BLaER1 treated with 17β-estradiol and CSF1 and Interleukin-3, amounts not matched to agents 10 nM and 100 nM (cell line): ENCODE results near the gene SNAPC2.
A peak's percentile ranks its signal among the peaks of the same experiment; 100 is the strongest.

Experiments used
- H3K27ac ChIP-seq, 11 experiments: shearing (Covaris generic); formaldehyde crosslinking; 2 replicates each; pipeline ENCODE4 v1.8.1; 2022
- H3K27me3 ChIP-seq, 11 experiments: shearing (Covaris generic); formaldehyde crosslinking; 2 replicates each; pipeline ENCODE4 v1.8.1; 2022
- H3K36me3 ChIP-seq, 11 experiments: shearing (Covaris generic); formaldehyde crosslinking; 2 replicates each; pipeline ENCODE4 v1.8.1; 2022
- H3K4me1 ChIP-seq, 10 experiments: shearing (Covaris generic); formaldehyde crosslinking; 2 replicates each; pipeline ENCODE4 v1.8.1; 2022
- H3K4me2 ChIP-seq, 11 experiments: shearing (Covaris generic); formaldehyde crosslinking; 2 replicates each; pipeline ENCODE4 v1.8.1; 2022
- H3K4me3 ChIP-seq, 10 experiments: shearing (Covaris generic); formaldehyde crosslinking; 2 replicates each; pipeline ENCODE4 v1.8.1; 2022
- H3K9ac ChIP-seq, 11 experiments: shearing (Covaris generic); formaldehyde crosslinking; 2 replicates each; pipeline ENCODE4 v1.8.1; 2022
- H3K9me3 ChIP-seq, 11 experiments: shearing (Covaris generic); formaldehyde crosslinking; replicated peaks in 1 of 11; 2 replicates each; pipeline ENCODE4 v1.8.1; 2022
- H4K20me1 ChIP-seq, 11 experiments: shearing (Covaris generic); formaldehyde crosslinking; 2 replicates each; pipeline ENCODE4 v1.8.1; 2022
- Cebpa-rat ChIP-seq, 11 experiments: shearing (Covaris generic); IDR thresholded peaks; 2 replicates each; pipeline ENCODE4 v1.8.1; 2022

The SNAPC2 gene

DNA sequence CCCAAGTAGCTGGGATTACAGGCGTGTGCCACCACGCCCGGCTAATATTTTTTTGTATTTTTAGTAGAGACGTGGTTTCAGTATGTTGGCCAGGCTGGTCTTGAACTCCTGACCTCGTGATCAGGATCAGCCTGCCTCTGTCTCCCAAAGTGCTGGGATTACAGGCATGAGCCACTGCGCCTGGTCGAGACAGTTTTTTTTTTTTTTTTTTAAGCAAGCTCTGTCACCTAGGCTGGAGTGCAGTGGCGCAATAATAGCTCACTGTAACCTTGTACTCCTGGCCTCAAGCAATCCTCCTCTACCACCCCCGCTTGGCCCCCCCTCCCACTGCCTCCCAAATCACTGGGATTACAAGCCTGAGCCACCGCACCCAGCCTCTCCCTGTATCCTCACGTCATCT, 22.8 kb upstream of the SNAPC2 start:
- Histone ChIP-seq H3K9ac (no peak overlapping the region), H3K36me3 (no peaks in the 10 kb centered on the region), H3K9me3 (no peaks in the 10 kb centered on the region), H3K4me2 (no peak overlapping the region), H3K27me3 (no peaks in the 10 kb centered on the region), H3K27ac (no peak overlapping the region), H3K4me1 (peaks cover 6 to 28% (median 17%) of the 10 kb centered on the region in 10 experiments; a peak in 19 of 20 replicates), H3K4me3 (no peak overlapping the region), H4K20me1 (no peaks in the 10 kb centered on the region; a peak in 1 of 22 replicates)
- TF ChIP-seq Cebpa-rat (IDR thresholded peaks at IDR 0.05) = no peak

DNA sequence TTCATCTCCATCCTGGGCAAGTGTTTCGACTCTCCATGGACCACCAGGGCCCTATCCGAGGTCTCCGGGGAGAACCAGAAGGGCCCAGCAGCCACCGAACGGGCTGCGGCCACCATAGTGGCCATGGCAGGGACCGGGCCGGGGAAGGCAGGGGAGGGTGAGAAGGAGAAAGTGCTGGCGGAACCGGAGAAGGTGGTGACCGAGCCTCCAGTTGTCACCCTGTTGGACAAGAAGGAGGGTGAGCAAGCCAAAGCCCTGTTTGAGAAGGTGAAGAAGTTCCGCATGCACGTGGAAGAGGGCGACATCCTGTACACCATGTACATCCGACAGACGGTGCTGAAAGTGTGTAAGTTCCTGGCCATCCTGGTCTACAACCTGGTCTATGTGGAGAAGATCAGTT, 21.2 kb upstream of the SNAPC2 start:
- TF ChIP-seq Cebpa-rat (IDR thresholded peaks at IDR 0.05) = no peak
- H3K9me3 ChIP-seq = no peaks in the 10 kb centered on the region
- no peaks in the 10 kb centered on the region for H3K27me3 ChIP-seq
- H3K4me1 ChIP-seq = peaks cover 10 to 29% (median 14%) of the 10 kb centered on the region in 10 experiments
- H3K27ac ChIP-seq = no peak overlapping the region
- H3K4me2 ChIP-seq = no peak overlapping the region
- no peaks in the 10 kb centered on the region for H3K36me3 ChIP-seq
- no peak overlapping the region for H3K4me3 ChIP-seq
- no peak overlapping the region for H3K9ac ChIP-seq
- no peaks in the 10 kb centered on the region; a peak in 2 of 22 replicates for H4K20me1 ChIP-seq

DNA sequence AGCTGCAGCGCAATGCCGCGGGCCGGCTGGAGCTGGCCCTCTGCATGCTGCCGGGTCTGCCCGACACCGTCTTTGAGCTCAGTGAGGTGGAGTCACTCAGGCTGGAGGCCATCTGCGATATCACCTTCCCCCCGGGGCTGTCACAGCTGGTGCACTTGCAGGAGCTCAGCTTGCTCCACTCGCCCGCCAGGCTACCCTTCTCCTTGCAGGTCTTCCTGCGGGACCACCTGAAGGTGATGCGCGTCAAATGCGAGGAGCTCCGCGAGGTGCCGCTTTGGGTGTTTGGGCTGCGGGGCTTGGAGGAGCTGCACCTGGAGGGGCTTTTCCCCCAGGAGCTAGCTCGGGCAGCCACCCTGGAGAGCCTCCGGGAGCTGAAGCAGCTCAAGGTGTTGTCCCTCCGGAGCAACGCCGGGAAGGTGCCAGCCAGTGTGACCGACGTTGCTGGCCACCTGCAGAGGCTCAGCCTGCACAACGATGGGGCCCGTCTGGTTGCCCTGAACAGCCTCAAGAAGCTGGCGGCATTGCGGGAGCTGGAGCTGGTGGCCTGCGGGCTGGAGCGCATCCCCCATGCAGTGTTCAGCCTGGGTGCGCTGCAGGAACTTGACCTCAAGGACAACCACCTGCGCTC, 20.3 kb upstream of the SNAPC2 start:
- H3K27me3 ChIP-seq = no peaks in the 10 kb centered on the region
- H3K4me1 ChIP-seq = peaks cover 15 to 30% (median 19%) of the 10 kb centered on the region in 10 experiments
- 0 out of 22 replicates have a peak, but pooled peaks cover 0 to 3% (median 0%) of the 10 kb centered on the region in 11 experiments for H3K36me3 ChIP-seq
- no peak overlapping the region for H3K4me2 ChIP-seq
- H3K9me3 ChIP-seq = no peaks in the 10 kb centered on the region
- H3K4me3 ChIP-seq = no peak overlapping the region
- no peak overlapping the region for H3K27ac ChIP-seq
- no peak for TF ChIP-seq Cebpa-rat (IDR thresholded peaks at IDR 0.05)
- H3K9ac ChIP-seq = no peak overlapping the region
- H4K20me1 ChIP-seq = peaks cover 6 to 9% (median 8%) of the 10 kb centered on the region in 11 experiments

DNA sequence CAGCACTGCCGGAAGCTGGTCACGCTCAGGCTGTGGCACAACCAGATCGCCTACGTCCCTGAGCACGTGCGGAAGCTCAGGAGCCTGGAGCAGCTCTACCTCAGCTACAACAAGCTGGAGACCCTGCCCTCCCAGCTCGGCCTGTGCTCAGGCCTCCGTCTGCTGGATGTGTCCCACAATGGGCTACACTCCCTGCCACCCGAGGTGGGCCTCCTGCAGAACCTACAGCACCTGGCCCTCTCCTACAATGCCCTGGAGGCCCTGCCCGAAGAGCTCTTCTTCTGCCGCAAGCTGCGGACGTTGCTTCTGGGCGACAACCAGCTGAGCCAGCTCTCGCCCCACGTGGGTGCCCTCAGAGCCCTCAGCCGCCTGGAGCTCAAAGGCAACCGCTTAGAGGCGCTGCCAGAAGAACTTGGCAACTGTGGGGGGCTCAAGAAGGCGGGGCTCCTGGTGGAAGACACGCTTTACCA, 19.7 kb upstream of the SNAPC2 start:
- Histone ChIP-seq H3K27me3 (no peaks in the 10 kb centered on the region), H4K20me1 (peaks cover 12 to 15% (median 14%) of the 10 kb centered on the region in 11 experiments), H3K4me3 (no peak overlapping the region), H3K36me3 (peaks cover 0 to 9% (median 3%) of the 10 kb centered on the region in 11 experiments; a peak in 7 of 22 replicates), H3K4me1 (peaks cover 20 to 33% (median 24%) of the 10 kb centered on the region in 10 experiments), H3K9me3 (no peaks in the 10 kb centered on the region), H3K27ac (no peak overlapping the region), H3K4me2 (no peak overlapping the region), H3K9ac (no peak overlapping the region)
- no peak for TF ChIP-seq Cebpa-rat (IDR thresholded peaks at IDR 0.05)

DNA sequence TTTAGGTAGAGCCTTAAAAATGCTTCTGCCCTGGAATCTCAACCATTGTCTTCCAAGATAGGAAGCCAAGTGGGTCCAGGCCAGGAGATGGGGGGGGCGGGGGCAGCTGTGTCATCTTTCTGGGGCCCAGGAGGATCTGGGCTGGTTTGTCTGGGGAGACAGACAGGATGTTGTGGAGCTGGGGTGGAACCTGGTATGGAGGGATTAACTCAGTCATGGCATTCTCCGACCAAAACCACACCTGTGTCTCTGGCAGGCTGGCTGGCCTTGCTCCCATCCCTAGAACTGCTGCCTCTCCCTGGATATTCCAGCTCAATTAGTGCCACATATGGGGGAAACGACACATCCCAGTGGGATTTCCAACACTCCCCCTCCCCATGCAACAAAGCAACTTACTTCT, 19.2 kb upstream of the SNAPC2 start:
- Histone ChIP-seq H4K20me1 (peaks cover 17 to 20% (median 19%) of the 10 kb centered on the region in 11 experiments), H3K9me3 (no peaks in the 10 kb centered on the region), H3K4me1 (peaks cover 25 to 38% (median 29%) of the 10 kb centered on the region in 10 experiments), H3K4me3 (no peak overlapping the region), H3K9ac (no peak overlapping the region; a peak in 1 of 22 replicates), H3K27ac (no peak overlapping the region), H3K36me3 (peaks cover 0 to 14% (median 5%) of the 10 kb centered on the region in 11 experiments; a peak in 13 of 22 replicates), H3K27me3 (no peaks in the 10 kb centered on the region), H3K4me2 (no peak overlapping the region)
- no peak for TF ChIP-seq Cebpa-rat (IDR thresholded peaks at IDR 0.05)

DNA sequence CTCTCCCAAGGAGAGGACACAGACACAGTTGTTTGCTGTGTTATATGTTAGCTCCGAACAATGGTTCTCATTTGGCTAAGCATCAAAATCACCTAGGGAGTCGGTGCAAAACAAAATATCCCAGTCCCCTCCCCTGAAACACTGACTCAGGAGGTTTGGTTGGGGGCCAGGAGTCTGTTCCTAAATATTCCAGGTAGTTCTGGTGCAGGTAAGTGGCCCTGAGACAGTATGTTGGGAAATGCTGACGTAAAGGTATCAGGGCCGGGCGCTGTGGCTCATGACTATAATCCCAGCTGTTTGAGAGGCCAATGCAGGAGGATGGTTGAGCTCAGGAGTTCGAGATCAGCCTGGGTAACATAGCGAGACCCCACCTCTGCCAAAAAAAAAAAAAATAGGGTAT, 18.8 kb upstream of the SNAPC2 start:
- TF ChIP-seq Cebpa-rat (IDR thresholded peaks at IDR 0.05) = no peak
- Histone ChIP-seq H3K9me3 (no peaks in the 10 kb centered on the region), H3K27me3 (no peaks in the 10 kb centered on the region), H3K36me3 (peaks cover 0 to 18% (median 8%) of the 10 kb centered on the region in 11 experiments; a peak in 14 of 22 replicates), H4K20me1 (peaks cover 21 to 24% (median 23%) of the 10 kb centered on the region in 11 experiments), H3K27ac (no peak overlapping the region), H3K4me1 (peaks cover 29 to 42% (median 33%) of the 10 kb centered on the region in 10 experiments), H3K4me3 (no peak overlapping the region), H3K9ac (no peak overlapping the region; a peak in 1 of 22 replicates), H3K4me2 (no peak overlapping the region)

DNA sequence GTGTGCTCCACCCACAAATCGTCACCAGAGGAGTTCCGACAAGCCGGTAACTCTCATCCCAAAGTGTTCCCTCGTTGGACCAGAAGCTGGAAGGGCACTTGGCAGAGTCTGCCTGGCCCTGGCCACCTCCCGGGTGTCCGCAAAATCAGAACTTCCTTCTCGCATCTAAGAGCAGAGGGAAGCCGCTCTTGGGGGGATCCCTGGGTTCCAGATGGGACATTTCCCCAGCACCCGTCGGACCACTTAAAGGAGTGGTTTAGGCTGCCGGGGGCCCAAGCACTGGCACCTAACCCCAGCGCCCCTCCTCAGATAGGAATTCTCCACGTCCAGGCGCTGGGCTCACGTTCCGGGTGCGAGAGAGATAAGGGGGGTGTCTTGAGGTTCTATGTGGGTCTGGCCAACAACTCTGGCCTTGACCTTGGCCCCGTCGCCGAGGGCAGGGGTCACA, 17.3 kb upstream of the SNAPC2 start:
- Histone ChIP-seq H3K27ac (peak overlapping the region; percentile 57 to 90 (median 85)), H3K4me3 (peak overlapping the region; percentile 61 to 95 (median 74)), H3K9me3 (no peaks in the 10 kb centered on the region), H3K27me3 (no peaks in the 10 kb centered on the region), H3K4me1 (peaks cover 44 to 57% (median 48%) of the 10 kb centered on the region in 10 experiments), H4K20me1 (peaks cover 36 to 38% (median 38%) of the 10 kb centered on the region in 11 experiments), H3K36me3 (peaks cover 0 to 21% (median 12%) of the 10 kb centered on the region in 11 experiments; a peak in 14 of 22 replicates), H3K9ac (peak overlapping the region; percentile 79 to 90 (median 86)), H3K4me2 (peak overlapping the region; percentile 94 to 99 (median 97))
- no peak for TF ChIP-seq Cebpa-rat (IDR thresholded peaks at IDR 0.05)

DNA sequence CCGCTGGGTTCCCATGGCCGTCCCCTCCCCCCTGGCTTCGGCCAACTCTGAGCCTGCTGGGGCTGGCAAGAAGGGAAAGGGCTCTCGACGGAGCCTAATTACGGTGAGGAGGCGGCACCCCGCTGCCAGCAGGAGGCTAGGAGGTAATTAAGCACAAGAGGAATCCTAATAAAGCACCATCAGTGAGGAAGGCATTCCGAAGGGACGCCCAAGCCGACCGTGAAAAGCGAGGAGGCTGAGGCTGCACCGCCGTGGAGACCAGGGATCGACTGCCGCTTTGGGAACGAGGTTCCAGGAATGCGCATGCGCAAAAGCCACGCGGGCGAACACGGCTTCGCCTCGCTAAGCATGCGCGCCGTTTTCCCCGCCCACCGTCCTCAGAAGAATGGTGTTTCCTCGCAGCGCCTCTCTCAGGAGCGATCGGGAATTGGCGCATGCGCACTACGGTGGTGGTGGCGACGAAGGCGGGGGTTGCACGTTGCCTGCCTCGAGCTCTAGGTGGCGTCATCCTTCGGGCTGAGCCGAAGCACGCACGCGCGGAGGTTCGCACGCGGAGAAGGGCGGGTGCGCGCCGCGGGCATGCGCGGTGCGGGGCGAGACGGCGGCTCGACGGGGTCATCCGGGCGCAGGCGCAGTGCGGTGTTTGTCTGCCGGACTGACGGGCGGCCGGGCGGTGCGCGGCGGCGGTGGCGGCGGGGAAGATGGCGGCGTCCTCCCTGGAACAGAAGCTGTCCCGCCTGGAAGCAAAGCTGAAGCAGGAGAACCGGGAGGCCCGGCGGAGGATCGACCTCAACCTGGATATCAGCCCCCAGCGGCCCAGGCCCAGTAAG, 16.7 kb upstream of the SNAPC2 start, which contains the start of gene MAP2K7:
Gene MAP2K7 (plus strand): TSS at position 634 of the 830 bp plus-strand sequence. CDS start 68 bp downstream, at position 702.
- peaks cover 42 to 45% (median 44%) of the 10 kb centered on the region in 11 experiments for H4K20me1 ChIP-seq
- H3K9ac ChIP-seq = peak within 1 kb of the TSS; percentile 79 to 92 (median 87)
- H3K4me3 ChIP-seq = peak within 1 kb of the TSS; percentile 75 to 97 (median 90)
- H3K9me3 ChIP-seq = no peaks in the 10 kb centered on the region
- peak within 1 kb of the TSS; percentile 97 to 100 (median 99) for H3K4me2 ChIP-seq
- no peak for TF ChIP-seq Cebpa-rat (IDR thresholded peaks at IDR 0.05)
- H3K4me1 ChIP-seq = peaks cover 47 to 64% (median 55%) of the 10 kb centered on the region in 10 experiments
- H3K36me3 ChIP-seq = peaks cover 0 to 21% (median 13%) of the 10 kb centered on the region in 11 experiments; a peak in 14 of 22 replicates
- no peaks in the 10 kb centered on the region for H3K27me3 ChIP-seq
- H3K27ac ChIP-seq = peak within 1 kb of the TSS; percentile 77 to 90 (median 85)
